ENCODE results near the gene ARPC5L. TPM values are rescaled to one million over a fixed set of nuclear protein-coding genes. Genes with fewer than 3 reads are reported as not detected.
A peak's percentile ranks its signal among the peaks of the same experiment; 100 is the strongest.

ARPC5L gene
- total RNA-seq, 1 donor from 2014 or later: 57.0 TPM

GRCh38 chr9:124884376-124884775, 22.4 kb downstream of the ARPC5L start:
- Histone ChIP-seq H3K4me3 (ENCODE audit: insufficient read depth, low read depth, low read length) (no peak overlapping the region), H3K27me3 (ENCODE audit: insufficient read depth, low read length) (no peaks in the 10 kb centered on the region), H3K79me2 (ENCODE audit: insufficient read depth, low read length) (no peaks in the 10 kb centered on the region), H2AFZ (ENCODE audit: low read depth, low read length) (no peak overlapping the region), H3K27ac (ENCODE audit: low read depth, low read length) (no peak overlapping the region), H4K20me1 (ENCODE audit: insufficient read depth, low read length) (peaks cover 11% of the 10 kb centered on the region), H3K4me2 (ENCODE audit: low read length) (no peak overlapping the region), H3K9me3 (ENCODE audit: insufficient read depth, low read depth, low read length) (no peaks in the 10 kb centered on the region), H3K36me3 (ENCODE audit: insufficient read depth, low read length) (peaks cover 13% of the 10 kb centered on the region), H3K9ac (ENCODE audit: low read length) (no peak overlapping the region), H3K4me1 (ENCODE audit: insufficient read depth, low read length) (no peaks in the 10 kb centered on the region)
- no peak overlapping the region for H3K27ac Mint-ChIP-seq (ENCODE audit: unreplicated experiment)
- TF ChIP-seq CTCF (IDR thresholded peaks at IDR 0.05; ENCODE audit: insufficient read depth, low read depth, low read length): no peak
- no peak for TF ChIP-seq EZH2 (IDR thresholded peaks at IDR 0.05; ENCODE audit: insufficient read depth, low read length)
- no peak overlapping the region for H3K4me3 Mint-ChIP-seq (ENCODE audit: unreplicated experiment)
- FAIRE-seq (no peak), DNase-seq (ENCODE audit: low read depth) (peak; percentile 30)
- H3K4me1 Mint-ChIP-seq (ENCODE audit: low read depth, unreplicated experiment): no peaks in the 10 kb centered on the region
- no peaks in the 10 kb centered on the region for H3K27me3 Mint-ChIP-seq (ENCODE audit: low read depth, unreplicated experiment)
- no peaks in the 10 kb centered on the region for H3K9me3 Mint-ChIP-seq (ENCODE audit: unreplicated experiment)
- H3K36me3 Mint-ChIP-seq (ENCODE audit: low read depth, unreplicated experiment): peaks cover 12% of the 10 kb centered on the region

- Histone ChIP-seq H3K4me3 (ENCODE audit: insufficient read depth, low read depth, low read length) (no peak overlapping the region), H3K27me3 (ENCODE audit: insufficient read depth, low read length) (no peaks in the 10 kb centered on the region), H3K79me2 (ENCODE audit: insufficient read depth, low read length) (no peaks in the 10 kb centered on the region), H3K4me1 (ENCODE audit: insufficient read depth, low read length) (no peaks in the 10 kb centered on the region), H3K4me2 (ENCODE audit: low read length) (no peak overlapping the region), H3K27ac (ENCODE audit: low read depth, low read length) (no peak overlapping the region), H3K9me3 (ENCODE audit: insufficient read depth, low read depth, low read length) (no peaks in the 10 kb centered on the region), H4K20me1 (ENCODE audit: insufficient read depth, low read length) (peaks cover 3% of the 10 kb centered on the region), H2AFZ (ENCODE audit: low read depth, low read length) (no peak overlapping the region), H3K36me3 (ENCODE audit: insufficient read depth, low read length) (peaks cover 6% of the 10 kb centered on the region), H3K9ac (ENCODE audit: low read length) (no peak overlapping the region)
- H3K36me3 Mint-ChIP-seq (ENCODE audit: low read depth, unreplicated experiment): peaks cover 19% of the 10 kb centered on the region
- no peak overlapping the region for H3K4me3 Mint-ChIP-seq (ENCODE audit: unreplicated experiment)
- TF ChIP-seq CTCF (IDR thresholded peaks at IDR 0.05; ENCODE audit: insufficient read depth, low read depth, low read length): no peak
- no peaks in the 10 kb centered on the region for H3K4me1 Mint-ChIP-seq (ENCODE audit: low read depth, unreplicated experiment)
- FAIRE-seq (no peak), DNase-seq (ENCODE audit: low read depth) (no peak)
- no peaks in the 10 kb centered on the region for H3K9me3 Mint-ChIP-seq (ENCODE audit: unreplicated experiment)
- no peaks in the 10 kb centered on the region for H3K27me3 Mint-ChIP-seq (ENCODE audit: low read depth, unreplicated experiment)
- H3K27ac Mint-ChIP-seq (ENCODE audit: unreplicated experiment): no peak overlapping the region
Measured at GRCh38 chr9:124885551-124885950, 23.6 kb downstream of the ARPC5L start.

DNA sequence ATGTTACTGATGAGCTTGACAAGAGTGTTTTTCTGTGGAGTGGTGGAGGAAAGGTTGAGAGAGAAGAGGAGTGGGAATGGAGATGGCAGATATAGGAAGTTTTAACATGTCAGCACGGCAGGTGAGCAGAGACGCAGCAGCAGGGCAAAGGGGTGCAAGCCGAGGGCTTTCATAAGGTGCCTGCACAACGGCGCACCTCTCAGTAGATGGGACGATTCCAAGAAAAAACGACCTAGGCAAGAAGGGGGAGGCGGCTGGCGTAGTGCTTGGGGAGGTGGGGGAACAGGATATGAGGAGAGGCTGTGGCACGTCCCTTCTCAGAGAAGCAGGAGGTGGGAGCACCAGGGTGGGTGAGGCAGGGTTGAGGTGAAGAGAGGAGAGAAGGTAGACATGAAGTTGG, 24.5 kb downstream of the ARPC5L start:
- no peak overlapping the region for H3K4me3 Mint-ChIP-seq (ENCODE audit: unreplicated experiment)
- TF ChIP-seq EZH2 (IDR thresholded peaks at IDR 0.05; ENCODE audit: insufficient read depth, low read length) (no peak), CTCF (IDR thresholded peaks at IDR 0.05; ENCODE audit: insufficient read depth, low read depth, low read length) (no peak)
- H3K4me1 Mint-ChIP-seq (ENCODE audit: low read depth, unreplicated experiment): no peaks in the 10 kb centered on the region
- H3K27ac Mint-ChIP-seq (ENCODE audit: unreplicated experiment): no peak overlapping the region
- no peak for DNase-seq (ENCODE audit: low read depth)
- no peak overlapping the region for H3K27ac ChIP-seq (ENCODE audit: low read depth, low read length)
- H2AFZ ChIP-seq (ENCODE audit: low read depth, low read length): no peak overlapping the region
- no peaks in the 10 kb centered on the region for H3K79me2 ChIP-seq (ENCODE audit: insufficient read depth, low read length)
- no peak overlapping the region for H3K4me3 ChIP-seq (ENCODE audit: insufficient read depth, low read depth, low read length)
- H3K9me3 ChIP-seq (ENCODE audit: insufficient read depth, low read depth, low read length): no peaks in the 10 kb centered on the region
- H3K4me2 ChIP-seq (ENCODE audit: low read length): no peak overlapping the region
- no peaks in the 10 kb centered on the region for H3K4me1 ChIP-seq (ENCODE audit: insufficient read depth, low read length)
- peaks cover 26% of the 10 kb centered on the region for H3K36me3 Mint-ChIP-seq (ENCODE audit: low read depth, unreplicated experiment)
- no peaks in the 10 kb centered on the region for H4K20me1 ChIP-seq (ENCODE audit: insufficient read depth, low read length)
- peaks cover 13% of the 10 kb centered on the region for H3K36me3 ChIP-seq (ENCODE audit: insufficient read depth, low read length)
- H3K9ac ChIP-seq (ENCODE audit: low read length): no peak overlapping the region
- H3K27me3 ChIP-seq (ENCODE audit: insufficient read depth, low read length): no peaks in the 10 kb centered on the region
- no peak for FAIRE-seq
- no peaks in the 10 kb centered on the region for H3K9me3 Mint-ChIP-seq (ENCODE audit: unreplicated experiment)
- no peaks in the 10 kb centered on the region for H3K27me3 Mint-ChIP-seq (ENCODE audit: low read depth, unreplicated experiment)
